GM12878 (cell line): ENCODE measurements around the gene GRAMD1A. TPM values are rescaled to one million over a fixed set of nuclear protein-coding genes. Genes with fewer than 3 reads are reported as not detected.

ENCODE experiments used
- ATAC-seq: fragments of 200-7000 bp; cut with Tn5 transposase; 3 replicates; pipeline ENCODE4 v1.9.1; 2020; ENCODE audit warnings: mild to moderate bottlenecking, moderate library complexity
- BruUV-seq: library from RNA; stranded (reverse); fragments of 400-500 nt; replicated peaks from 2 replicates; lab custom pipeline; 2021; lab: Mats Ljungman, UMichigan
- CTCF ChIA-PET: fragments of 300-600 bp; sonication (Branson Sonifier 250); formaldehyde crosslinking; extraction: SDS; loops from one replicate; lab custom pipeline; 2021; ENCODE audit warnings: inconsistent platforms; lab: Yijun Ruan, JAX
- POLR2A ChIA-PET: fragments of 350-600 bp; formaldehyde crosslinking; extraction: SDS; loops from one replicate; lab custom pipeline; 2021; ENCODE audit warnings: inconsistent platforms; lab: Charles Lee
- RAD21 ChIA-PET: fragments of 300-600 bp; sonication (Branson Sonifier 250); formaldehyde crosslinking; loops from one replicate; lab custom pipeline; 2023; ENCODE audit warnings: antibody characterized with exemption; ENCODE audit not compliant: unreplicated experiment; lab: Charles Lee
- SMC1A ChIA-PET: fragments of 300-600 bp; sonication (Branson Sonifier 250); formaldehyde crosslinking; loops from one replicate; lab custom pipeline; 2023; ENCODE audit not compliant: unreplicated experiment, uncharacterized antibody; lab: Charles Lee
- DNase-seq: peaks from one replicate; pipeline ENCODE4 v3.0.0-alpha.2; 2011; ENCODE audit warnings: low read depth, low spot score
- FAIRE-seq: peaks from 3 replicates; lab custom pipeline; 2011; peaks lifted over from hg19 to GRCh38; lab: Jason Lieb, UNC
- H2AFZ ChIP-seq: 2 replicates; pipeline ENCODE4 v1.6.0; 2011; ENCODE audit warnings: low read depth, low read length, control low read depth; ENCODE audit not compliant: control insufficient read depth
- H3K27ac ChIP-seq: 2 replicates; pipeline ENCODE4 v1.5.1; 2011; ENCODE audit warnings: control low read depth; ENCODE audit not compliant: control insufficient read depth, insufficient read depth
- H3K27me3 ChIP-seq, 2 experiments: replicated peaks in 1 of 2; 2 replicates each; pipeline versions ENCODE4 v1.6.0 to v1.6.1; 2011; ENCODE audit warnings: low read length in 1 of 2; ENCODE audit not compliant: control insufficient read depth in 2 of 2, insufficient read depth in 2 of 2
- H3K36me3 ChIP-seq, 2 experiments: 2 replicates each; pipeline ENCODE4 v1.5.1; 2011; ENCODE audit warnings: low read length in 1 of 2; ENCODE audit not compliant: control insufficient read depth in 2 of 2, insufficient read depth in 2 of 2
- H3K4me1 ChIP-seq: 2 replicates; pipeline ENCODE4 v1.6.1; 2011; ENCODE audit warnings: mild to moderate bottlenecking, low read length, moderate library complexity, mixed read lengths; ENCODE audit not compliant: control insufficient read depth, insufficient read depth
- H3K4me2 ChIP-seq: 2 replicates; pipeline ENCODE4 v1.6.0; 2011; ENCODE audit warnings: control low read depth; ENCODE audit not compliant: control insufficient read depth, insufficient read depth
- H3K4me3 ChIP-seq: fragments of 200-600 bp; sonication (generic); 2 replicates; pipeline ENCODE4 v1.5.1; 2016
- H3K79me2 ChIP-seq: 2 replicates; pipeline ENCODE4 v1.6.0; 2011; ENCODE audit warnings: low read length; ENCODE audit not compliant: control insufficient read depth, insufficient read depth
- H3K9ac ChIP-seq: 2 replicates; pipeline ENCODE4 v1.8.0; 2011; ENCODE audit warnings: low read length, control low read depth, mixed read lengths; ENCODE audit not compliant: control insufficient read depth, insufficient read depth
- H3K9me3 ChIP-seq: replicated peaks from 3 replicates; pipeline ENCODE4 v1.5.1; 2011; ENCODE audit warnings: mild to moderate bottlenecking, low read length; ENCODE audit not compliant: control insufficient read depth, insufficient read depth
- H4K20me1 ChIP-seq: 2 replicates; pipeline ENCODE4 v1.6.0; 2011; ENCODE audit not compliant: control insufficient read depth, insufficient read depth
- POLR2A ChIP-seq: IDR thresholded peaks from 2 replicates; pipeline ENCODE4 v1.6.1; 2011; ENCODE audit warnings: low read depth, mild to moderate bottlenecking, low read length
- POLR2AphosphoS5 ChIP-seq: IDR thresholded peaks from 2 replicates; pipeline ENCODE4 v1.6.1; 2011; ENCODE audit warnings: mild to moderate bottlenecking, low read length, inconsistent platforms
- YY1 ChIP-seq: IDR thresholded peaks from 2 replicates; pipeline ENCODE4 v1.6.1; 2011; ENCODE audit warnings: low read depth, mild to moderate bottlenecking, low read length
- ZBED1 ChIP-seq: IDR thresholded peaks from 2 replicates; pipeline ENCODE4 v1.6.1; 2016; ENCODE audit warnings: borderline replicate concordance
- WGBS: methylation state at CpG from one replicate; pipeline ENCODE4 v1.1.6; 2016; ENCODE audit warnings: low lambda C conversion rate; ENCODE audit not compliant: insufficient replicate concordance, insufficient coverage; ENCODE audit errors: missing lambda C conversion rate; 5-methylcytosine and 5-hydroxymethylcytosine counted together
- in situ Hi-C: fragments of 300-500 bp; cut with MboI; formaldehyde crosslinking; loops from 9 replicates; pipeline ENCODE4 v1.14.3; 2018; ENCODE audit warnings: mixed read lengths
- intact Hi-C: fragments of 100-400 bp; cut with micrococcal nuclease; formaldehyde crosslinking; loops from one replicate; pipeline ENCODE4 v1.14.2; 2022; ENCODE audit not compliant: unreplicated experiment
- polyA plus RNA-seq, 11 experiments: library from polyadenylated mRNA; depleted of rRNA in 4 of 11; unstranded in 6 of 11; stranded (reverse) in 5 of 11; fragments of >200 nt; fragmentation: Nextera tagmentation in 4 of 11; fragmentation: Illumina TruSeq in 1 of 11; extraction: Ambion mirVana in 4 of 11; extraction: Trizol in 1 of 11; gene quantifications; 1 replicate in 1 of 11; 2 replicates in 10 of 11; pipeline versions ENCODE4 v1.2.1 to v1.2.3, GENCODE V29; 2011 to 2016; ENCODE audit warnings: inconsistent platforms in 2 of 11, missing spikeins in 2 of 11, low read depth in 1 of 11
- total RNA-seq, 4 experiments: library from RNA; depleted of rRNA in 3 of 4; stranded (reverse); fragments of >200 nt in 3 of 4; fragmentation: Illumina TruSeq in 1 of 4; extraction: Trizol in 1 of 4; gene quantifications; 2 replicates each; pipeline versions ENCODE4 v1.2.1 to v1.2.3, GENCODE V29; 2013 to 2021
- TF ChIP-seq, protein P1 (sequence below): IDR thresholded peaks from 2 replicates; pipeline ENCODE4 v1.6.1; 2012; ENCODE audit warnings: low read depth, low read length, improper control_type of control experiment
- TF ChIP-seq, protein P2 (sequence below): fragments of 450-650 bp; IDR thresholded peaks from 2 replicates; pipeline ENCODE4 v1.6.1; 2017; ENCODE audit warnings: antibody characterized with exemption, mild to moderate bottlenecking, moderate library complexity
- TF ChIP-seq, protein P3 (sequence below): IDR thresholded peaks from 2 replicates; pipeline ENCODE4 v1.6.1; 2011; ENCODE audit warnings: borderline replicate concordance, low read depth, mild to moderate bottlenecking, moderate library complexity, low read length; ENCODE audit not compliant: insufficient read depth, poor library complexity, severe bottlenecking

Gene GRAMD1A
- total and polyA plus RNA-seq, 10 of the 15 experiments (the other 5 are each of a cell fraction or from before 2014, with no cell fraction given) = 0.79 to 73.6 (median 35.3) TPM

DNA sequence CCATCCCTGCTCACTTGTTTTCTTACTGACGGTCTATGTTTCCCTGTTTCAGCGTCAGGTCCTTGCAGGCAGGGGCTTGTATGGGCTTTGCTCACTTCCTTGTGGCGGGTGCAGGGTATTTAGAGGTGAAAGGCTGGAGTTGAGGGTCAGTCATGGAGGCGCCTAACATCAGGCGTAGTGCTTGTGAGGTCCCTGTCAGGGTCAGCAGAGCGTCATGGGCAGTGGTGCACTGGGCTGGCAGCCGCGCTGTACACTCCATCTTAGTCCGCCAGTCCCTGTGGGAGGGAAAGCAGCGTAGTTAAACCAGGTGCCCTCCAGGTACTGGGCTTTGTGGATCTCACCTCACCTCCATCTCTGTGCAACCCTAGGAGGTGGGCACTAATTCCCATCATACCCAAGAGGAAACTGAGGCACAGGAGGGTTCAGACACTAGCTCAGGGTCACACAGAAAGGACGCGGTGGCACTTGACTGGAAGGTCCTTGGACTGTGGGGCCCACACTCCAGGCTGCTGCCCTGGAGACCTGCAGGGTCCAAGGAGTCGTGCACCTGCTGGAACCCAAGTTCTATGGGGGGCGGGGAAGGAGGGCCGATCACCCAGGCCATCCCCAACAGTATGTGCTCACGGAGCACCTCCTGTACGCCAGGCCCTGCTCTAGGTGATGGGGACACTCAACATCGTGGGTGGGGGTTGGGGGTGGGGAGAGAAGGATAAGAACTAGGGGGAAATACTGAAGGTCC is 4.6 kb downstream of the GRAMD1A start:
- ChIA-PET CTCF (interaction anchor here (0.7 to 1.2 kb wide), 2 partner anchors 26 to 32 kb away, joined by 3 read pairs; no protein-coding TSS in a partner anchor), SMC1A (interaction anchor here (1.2 kb wide), 1 partner anchor 17 kb away, joined by 3 read pairs; no protein-coding TSS in a partner anchor), RAD21 (no interaction called here), POLR2A (no interaction called here)
- peaks cover 18% of the 10 kb centered on the region for H3K4me1 ChIP-seq
- peaks cover 6% of the 10 kb centered on the region; the same call in 1 of the 2 replicates for H4K20me1 ChIP-seq
- H3K79me2 ChIP-seq = peaks cover 48% of the 10 kb centered on the region
- H3K27me3 ChIP-seq = no peaks in the 10 kb centered on the region
- ATAC-seq (no peak), DNase-seq (no peak), FAIRE-seq (no peak)
- H3K9me3 ChIP-seq = no peaks in the 10 kb centered on the region
- peaks cover 3 to 13% of the 10 kb centered on the region in 2 experiments; a peak in 3 of 4 replicates for H3K36me3 ChIP-seq
- in situ Hi-C loops = no loop called here
- H3K4me2 ChIP-seq = no peak overlapping the region; the same call in 1 of the 2 replicates
- no peak overlapping the region for H3K9ac ChIP-seq
- H2AFZ ChIP-seq = no peak overlapping the region
- H3K4me3 ChIP-seq = no peak overlapping the region
- intact Hi-C loops = no loop called here
- no peak overlapping the region for H3K27ac ChIP-seq
- no TSS peak for BruUV-seq
- 95% methylated on average over 17 of the region's 18 CpGs for WGBS
- TF ChIP-seq, protein P1, sequence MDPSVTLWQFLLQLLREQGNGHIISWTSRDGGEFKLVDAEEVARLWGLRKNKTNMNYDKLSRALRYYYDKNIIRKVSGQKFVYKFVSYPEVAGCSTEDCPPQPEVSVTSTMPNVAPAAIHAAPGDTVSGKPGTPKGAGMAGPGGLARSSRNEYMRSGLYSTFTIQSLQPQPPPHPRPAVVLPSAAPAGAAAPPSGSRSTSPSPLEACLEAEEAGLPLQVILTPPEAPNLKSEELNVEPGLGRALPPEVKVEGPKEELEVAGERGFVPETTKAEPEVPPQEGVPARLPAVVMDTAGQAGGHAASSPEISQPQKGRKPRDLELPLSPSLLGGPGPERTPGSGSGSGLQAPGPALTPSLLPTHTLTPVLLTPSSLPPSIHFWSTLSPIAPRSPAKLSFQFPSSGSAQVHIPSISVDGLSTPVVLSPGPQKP = no peak
- TF ChIP-seq ZBED1 (no peak), YY1 (no peak), POLR2AphosphoS5 (peak; percentile 35; the same call in 1 of the 2 replicates), POLR2A (peak; percentile 51)
- TF ChIP-seq, protein P2, sequence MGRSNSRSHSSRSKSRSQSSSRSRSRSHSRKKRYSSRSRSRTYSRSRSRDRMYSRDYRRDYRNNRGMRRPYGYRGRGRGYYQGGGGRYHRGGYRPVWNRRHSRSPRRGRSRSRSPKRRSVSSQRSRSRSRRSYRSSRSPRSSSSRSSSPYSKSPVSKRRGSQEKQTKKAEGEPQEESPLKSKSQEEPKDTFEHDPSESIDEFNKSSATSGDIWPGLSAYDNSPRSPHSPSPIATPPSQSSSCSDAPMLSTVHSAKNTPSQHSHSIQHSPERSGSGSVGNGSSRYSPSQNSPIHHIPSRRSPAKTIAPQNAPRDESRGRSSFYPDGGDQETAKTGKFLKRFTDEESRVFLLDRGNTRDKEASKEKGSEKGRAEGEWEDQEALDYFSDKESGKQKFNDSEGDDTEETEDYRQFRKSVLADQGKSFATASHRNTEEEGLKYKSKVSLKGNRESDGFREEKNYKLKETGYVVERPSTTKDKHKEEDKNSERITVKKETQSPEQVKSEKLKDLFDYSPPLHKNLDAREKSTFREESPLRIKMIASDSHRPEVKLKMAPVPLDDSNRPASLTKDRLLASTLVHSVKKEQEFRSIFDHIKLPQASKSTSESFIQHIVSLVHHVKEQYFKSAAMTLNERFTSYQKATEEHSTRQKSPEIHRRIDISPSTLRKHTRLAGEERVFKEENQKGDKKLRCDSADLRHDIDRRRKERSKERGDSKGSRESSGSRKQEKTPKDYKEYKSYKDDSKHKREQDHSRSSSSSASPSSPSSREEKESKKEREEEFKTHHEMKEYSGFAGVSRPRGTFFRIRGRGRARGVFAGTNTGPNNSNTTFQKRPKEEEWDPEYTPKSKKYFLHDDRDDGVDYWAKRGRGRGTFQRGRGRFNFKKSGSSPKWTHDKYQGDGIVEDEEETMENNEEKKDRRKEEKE = no peak
- TF ChIP-seq, protein P3, sequence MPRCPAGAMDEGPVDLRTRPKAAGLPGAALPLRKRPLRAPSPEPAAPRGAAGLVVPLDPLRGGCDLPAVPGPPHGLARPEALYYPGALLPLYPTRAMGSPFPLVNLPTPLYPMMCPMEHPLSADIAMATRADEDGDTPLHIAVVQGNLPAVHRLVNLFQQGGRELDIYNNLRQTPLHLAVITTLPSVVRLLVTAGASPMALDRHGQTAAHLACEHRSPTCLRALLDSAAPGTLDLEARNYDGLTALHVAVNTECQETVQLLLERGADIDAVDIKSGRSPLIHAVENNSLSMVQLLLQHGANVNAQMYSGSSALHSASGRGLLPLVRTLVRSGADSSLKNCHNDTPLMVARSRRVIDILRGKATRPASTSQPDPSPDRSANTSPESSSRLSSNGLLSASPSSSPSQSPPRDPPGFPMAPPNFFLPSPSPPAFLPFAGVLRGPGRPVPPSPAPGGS = no peak
